Measurements from ENCODE around the gene C8B. TPM values are rescaled to one million over a fixed set of nuclear protein-coding genes. Genes with fewer than 3 reads are reported as not detected.

Gene C8B
- total RNA-seq, 1 experiment from 2014 or later, result 0.10 TPM

- H3K27ac ChIP-seq (ENCODE audit: low read depth, low read length), result no peak overlapping the region
- H3K9ac ChIP-seq (ENCODE audit: low read length), result no peak overlapping the region
- no peak for DNase-seq (ENCODE audit: low read depth, low spot score)
- H3K4me2 ChIP-seq (ENCODE audit: low read length), result no peak overlapping the region
- H3K9me3 ChIP-seq (ENCODE audit: control insufficient read depth in 1 of 2, insufficient read depth in 1 of 2, low read depth in 1 of 2, low read length in 2 of 2), result no peaks in the 10 kb centered on the region
- H3K4me3 ChIP-seq (replicated peaks in 1 of 2; ENCODE audit: low read depth in 1 of 2, low read length in 2 of 2), result no peak overlapping the region
- no peaks in the 10 kb centered on the region for H3K4me1 ChIP-seq (ENCODE audit: control insufficient read depth in 1 of 2, insufficient read depth in 2 of 2, low read length in 2 of 2)
- intact Hi-C loops (cut with micrococcal nuclease), result loop anchor here (10.0 kb wide), 1 partner anchor 60 kb away; no protein-coding TSS in a partner anchor
- no peak for ATAC-seq
- H2AFZ ChIP-seq (ENCODE audit: low read depth, low read length, poor library complexity, severe bottlenecking), result no peak overlapping the region
- H3K79me2 ChIP-seq (ENCODE audit: insufficient read depth, low read length), result no peaks in the 10 kb centered on the region
- POLR2A ChIA-PET, result no interaction called here
- CTCF ChIA-PET, result no interaction called here
- TF ChIP-seq SP1 (IDR thresholded peaks at IDR 0.05; ENCODE audit: low read depth) (no peak), POLR2AphosphoS5 (IDR thresholded peaks at IDR 0.05; ENCODE audit: low read depth, low read length) (no peak), RAD21 (IDR thresholded peaks at IDR 0.05; ENCODE audit: low read depth) (no peak), ZNF274 (IDR thresholded peaks at IDR 0.05; ENCODE audit: low read depth, low read length) (no peak), REST (IDR thresholded peaks at IDR 0.05; ENCODE audit: low read depth) (no peak), SIN3A (IDR thresholded peaks at IDR 0.05; ENCODE audit: low read depth) (no peak), POLR2A (IDR thresholded peaks at IDR 0.05; ENCODE audit: borderline replicate concordance, extremely low read depth, insufficient read depth, insufficient read length) (no peak), SRF (IDR thresholded peaks at IDR 0.05; ENCODE audit: low read depth) (no peak), YY1 (IDR thresholded peaks at IDR 0.05; ENCODE audit: extremely low read depth, insufficient replicate concordance, low read depth, low read length) (no peak), EZH2phosphoT487 (IDR thresholded peaks at IDR 0.05; ENCODE audit: borderline replicate concordance) (no peak), EZH2 (IDR thresholded peaks at IDR 0.05) (no peak), EGR1 (IDR thresholded peaks at IDR 0.05; ENCODE audit: low read depth) (no peak), ELF1 (IDR thresholded peaks at IDR 0.05; ENCODE audit: borderline replicate concordance, low read depth) (no peak), ZFX (IDR thresholded peaks at IDR 0.05) (no peak), ZBTB33 (IDR thresholded peaks at IDR 0.05; ENCODE audit: extremely low read depth, insufficient replicate concordance, low read length) (no peak)
- TF ChIP-seq, protein P1, sequence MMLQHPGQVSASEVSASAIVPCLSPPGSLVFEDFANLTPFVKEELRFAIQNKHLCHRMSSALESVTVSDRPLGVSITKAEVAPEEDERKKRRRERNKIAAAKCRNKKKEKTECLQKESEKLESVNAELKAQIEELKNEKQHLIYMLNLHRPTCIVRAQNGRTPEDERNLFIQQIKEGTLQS (IDR thresholded peaks at IDR 0.05), result no peak
- TF ChIP-seq, protein P2, sequence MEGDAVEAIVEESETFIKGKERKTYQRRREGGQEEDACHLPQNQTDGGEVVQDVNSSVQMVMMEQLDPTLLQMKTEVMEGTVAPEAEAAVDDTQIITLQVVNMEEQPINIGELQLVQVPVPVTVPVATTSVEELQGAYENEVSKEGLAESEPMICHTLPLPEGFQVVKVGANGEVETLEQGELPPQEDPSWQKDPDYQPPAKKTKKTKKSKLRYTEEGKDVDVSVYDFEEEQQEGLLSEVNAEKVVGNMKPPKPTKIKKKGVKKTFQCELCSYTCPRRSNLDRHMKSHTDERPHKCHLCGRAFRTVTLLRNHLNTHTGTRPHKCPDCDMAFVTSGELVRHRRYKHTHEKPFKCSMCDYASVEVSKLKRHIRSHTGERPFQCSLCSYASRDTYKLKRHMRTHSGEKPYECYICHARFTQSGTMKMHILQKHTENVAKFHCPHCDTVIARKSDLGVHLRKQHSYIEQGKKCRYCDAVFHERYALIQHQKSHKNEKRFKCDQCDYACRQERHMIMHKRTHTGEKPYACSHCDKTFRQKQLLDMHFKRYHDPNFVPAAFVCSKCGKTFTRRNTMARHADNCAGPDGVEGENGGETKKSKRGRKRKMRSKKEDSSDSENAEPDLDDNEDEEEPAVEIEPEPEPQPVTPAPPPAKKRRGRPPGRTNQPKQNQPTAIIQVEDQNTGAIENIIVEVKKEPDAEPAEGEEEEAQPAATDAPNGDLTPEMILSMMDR (IDR thresholded peaks at IDR 0.05 in 2 of 3, conservative IDR thresholded peaks at IDR 0.05 in 1 of 3; ENCODE audit: borderline replicate concordance in 1 of 3, insufficient read depth in 1 of 3, low read depth in 2 of 3, low read length in 2 of 3), result no peak
- no peaks in the 10 kb centered on the region for H4K20me1 ChIP-seq (ENCODE audit: insufficient read depth)
- H3K36me3 ChIP-seq (ENCODE audit: control insufficient read depth in 1 of 2, insufficient read depth in 2 of 2, low read length in 2 of 2), result no peaks in the 10 kb centered on the region
- H3K9me2 ChIP-seq (ENCODE audit: insufficient read depth), result no peaks in the 10 kb centered on the region
- peaks cover 4% of the 10 kb centered on the region; the same call in 1 of the 2 replicates for H3K27me3 ChIP-seq (ENCODE audit: insufficient read depth, low read length)
- BruUV-seq (replicated peaks), result no TSS peak
- RAD21 ChIA-PET (ENCODE audit: low non-redundant PET in 1 of 2, low total read pairs in 2 of 2, uncharacterized antibody in 2 of 2, unreplicated experiment in 2 of 2), result no interaction called here
These were observed 49.3 kb upstream of the C8B start for GRCh38 chr1:57015071-57015470.
